NCI-H1436 (cell line): ENCODE results near the gene STK39.
"Not testable (repeated sequence)": the region's sequence is repeated elsewhere in the genome, so short reads cannot be mapped to it uniquely, and the experiment has no call there.

Source experiments
- DNase-seq: peaks from one replicate; lab custom pipeline; 2025; lab: John Stamatoyannopoulos, UW

STK39 gene

DNA sequence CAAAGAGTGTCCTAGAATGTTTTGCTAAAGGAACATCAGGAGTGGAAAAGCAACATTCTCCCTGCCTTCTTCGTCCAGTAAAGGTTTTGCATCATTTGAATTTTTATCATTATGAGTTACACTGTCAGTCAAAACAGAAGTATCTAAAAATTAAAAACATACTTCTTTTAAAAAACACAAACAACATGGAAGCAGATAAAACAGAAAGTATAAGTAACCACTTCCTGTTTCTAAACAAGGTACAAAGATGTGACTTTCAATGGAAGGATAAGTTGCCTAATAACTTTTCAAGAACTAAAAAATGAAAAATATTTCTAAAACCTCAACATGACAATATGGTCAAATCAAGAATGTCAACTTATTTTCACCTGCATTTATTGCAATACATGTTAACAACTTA, 158.2 kb downstream of the STK39 start:
- no peak for DNase-seq

GRCh38 chr2:168087401-168087800, 160.0 kb downstream of the STK39 start:
- no peak for DNase-seq

DNA sequence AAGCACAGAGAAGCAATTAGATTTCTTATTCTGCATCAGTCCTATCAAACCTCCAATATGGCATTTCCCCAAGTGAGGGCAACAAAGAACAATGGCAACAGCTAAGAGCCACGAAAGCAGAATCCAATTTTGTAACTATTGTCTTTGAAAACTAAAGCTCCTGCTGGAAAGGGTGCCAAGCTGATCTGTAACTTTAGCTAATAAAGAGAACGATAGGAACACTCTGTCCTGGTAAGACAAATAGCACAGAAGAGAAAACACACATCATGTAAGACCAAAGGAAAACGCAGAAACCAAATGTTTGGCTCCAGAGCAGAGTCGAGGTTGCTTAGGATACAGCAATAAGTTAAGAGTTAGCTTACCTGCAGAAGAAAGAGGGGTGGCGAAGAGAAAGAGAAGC, 160.5 kb downstream of the STK39 start:
- DNase-seq: no peak

GRCh38 chr2:168085801-168086361, 161.5 kb downstream of the STK39 start:
- no peak for DNase-seq

- no peak for DNase-seq
Measured at GRCh38 chr2:168084288-168084687, 163.1 kb downstream of the STK39 start.

- DNase-seq: not testable (repeated sequence)
Measured at GRCh38 chr2:168081452-168081851, 165.9 kb downstream of the STK39 start.

- DNase-seq: no peak
Measured at GRCh38 chr2:168079236-168079635, 168.2 kb downstream of the STK39 start.

- DNase-seq: no peak
Measured at GRCh38 chr2:168076731-168077130, 170.7 kb downstream of the STK39 start.

DNA sequence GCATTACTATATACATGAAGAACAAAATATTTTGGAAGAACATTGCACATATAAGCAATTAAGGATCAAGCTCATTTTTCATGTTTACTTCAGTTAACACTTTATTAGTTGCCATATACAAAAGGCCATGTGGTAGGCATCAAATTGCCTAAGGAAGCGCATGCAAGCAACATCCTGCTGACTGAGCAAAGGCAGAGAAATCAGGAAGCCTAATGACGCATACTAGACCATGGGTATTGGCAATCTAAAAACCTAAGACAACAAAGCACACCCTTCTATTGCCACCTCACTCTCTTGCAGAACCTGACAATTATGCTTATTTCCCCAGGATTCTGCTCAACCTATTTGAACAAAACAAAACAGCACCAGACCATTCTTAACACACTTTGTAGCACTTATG, 171.9 kb downstream of the STK39 start:
- DNase-seq: no peak

DNA sequence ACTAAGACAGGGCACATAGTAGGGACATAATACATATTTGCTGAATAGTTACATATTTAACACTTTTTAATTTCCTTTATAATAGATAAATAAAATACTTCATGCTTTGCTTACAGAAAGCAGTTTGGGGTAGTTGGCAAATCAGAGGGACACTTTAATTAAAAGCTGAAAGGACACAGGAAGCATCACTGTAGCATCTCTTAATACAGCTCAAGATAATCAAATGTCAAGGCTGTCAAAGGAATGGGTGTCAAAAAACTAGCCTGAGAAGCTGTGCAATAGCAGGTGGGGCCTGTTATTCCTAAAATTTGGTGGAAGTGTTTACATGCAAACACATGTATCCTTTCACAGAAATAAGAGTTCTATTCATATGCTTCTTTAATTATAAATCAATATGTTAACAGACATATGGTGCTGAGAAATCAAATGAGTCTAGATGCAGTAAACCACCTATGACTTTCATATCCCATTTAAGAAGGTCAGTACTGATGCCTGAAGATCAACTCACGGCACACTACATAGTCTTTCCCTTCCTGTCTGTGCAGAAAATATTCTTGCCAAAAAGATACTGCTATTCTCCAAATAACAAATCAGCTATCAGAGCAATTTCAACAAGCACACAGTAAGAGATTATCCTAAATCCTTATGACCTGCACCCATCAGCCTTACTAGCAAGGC, 174.6 kb downstream of the STK39 start:
- no peak for DNase-seq

DNA sequence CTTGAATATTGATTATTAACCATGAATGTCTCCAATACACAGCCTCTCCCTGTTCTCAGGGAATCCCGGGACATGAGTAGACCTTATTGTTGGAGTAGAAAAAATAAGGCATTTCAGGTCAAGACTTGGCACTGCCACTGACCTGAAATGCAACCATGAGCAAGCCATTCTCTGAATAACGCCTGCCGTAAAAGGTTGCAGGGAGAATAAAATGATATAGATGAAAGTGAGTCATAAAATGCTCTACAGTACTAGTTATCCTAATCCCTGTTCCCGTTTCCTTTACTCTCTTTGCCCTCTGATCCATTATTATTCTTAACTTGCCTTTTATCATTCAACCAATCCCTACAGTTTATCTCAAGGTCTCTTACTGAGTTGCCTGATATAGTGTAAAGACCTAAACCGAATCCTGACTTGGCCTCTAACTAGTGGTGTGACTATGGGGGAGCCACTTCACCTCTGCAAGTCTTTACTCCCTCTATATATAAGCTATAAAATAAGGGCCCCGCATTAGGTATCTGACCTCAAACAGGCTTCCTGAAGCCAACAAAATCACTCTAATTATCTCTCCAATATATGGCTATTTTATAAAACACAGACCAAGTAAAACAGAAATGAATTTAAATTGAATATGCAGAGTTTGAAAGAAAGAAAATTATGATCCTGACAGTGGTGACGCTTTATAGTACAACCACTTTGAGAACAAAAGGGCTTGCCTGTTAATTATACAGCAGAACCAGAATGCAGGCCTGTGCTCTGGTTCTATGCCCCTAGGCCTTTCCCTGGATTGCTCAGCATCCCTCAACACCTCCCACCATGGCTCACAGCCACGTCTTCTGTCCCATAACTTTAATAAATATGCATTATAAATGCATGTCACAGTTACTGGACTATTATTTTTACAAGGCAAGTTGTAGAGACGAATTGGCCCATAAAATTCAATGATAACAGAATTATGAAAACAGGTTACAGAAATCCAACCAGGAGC, 183.1 kb downstream of the STK39 start:
- no peak for DNase-seq

DNA sequence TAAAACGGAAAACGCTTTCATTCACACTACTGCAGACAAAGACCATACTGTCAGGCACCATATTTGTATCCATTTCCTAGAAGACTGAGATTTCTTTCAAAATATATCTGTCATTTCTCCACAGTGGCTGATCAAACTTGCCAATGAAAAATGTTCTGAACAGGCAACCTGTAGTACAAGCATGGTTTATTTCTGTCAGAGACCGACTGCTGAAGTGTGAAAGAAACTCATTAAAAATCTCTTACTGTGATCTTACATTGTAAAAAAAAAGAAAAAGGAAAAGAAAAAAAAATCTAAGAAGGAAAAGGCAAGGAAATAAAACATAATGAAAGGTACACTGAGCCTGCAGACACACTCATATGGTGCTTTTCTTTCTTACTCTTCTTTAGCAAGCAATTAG, 184.5 kb downstream of the STK39 start:
- no peak for DNase-seq

- no peak for DNase-seq
Measured at GRCh38 chr2:168062054-168062453, 185.3 kb downstream of the STK39 start.

- DNase-seq: no peak
Measured at GRCh38 chr2:168060986-168061750, 186.2 kb downstream of the STK39 start.

DNA sequence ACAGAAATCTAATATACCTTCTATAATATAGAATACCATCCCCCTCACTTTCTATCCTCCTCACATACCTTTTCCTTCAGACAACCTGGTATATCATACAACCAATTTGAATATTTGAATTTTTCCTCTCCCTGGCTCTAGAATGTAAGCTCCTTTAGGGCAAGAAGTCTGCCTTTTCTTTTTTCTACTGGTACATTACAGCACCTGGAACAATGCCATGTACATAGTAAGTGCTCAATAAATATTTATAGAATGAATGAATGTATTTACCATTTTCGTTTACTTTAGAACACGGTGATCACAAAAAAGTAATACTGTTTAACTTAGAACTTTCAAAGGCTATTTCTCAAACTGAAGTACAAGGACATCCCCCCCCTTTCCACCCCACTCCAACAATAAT, 187.6 kb downstream of the STK39 start:
- no peak for DNase-seq

DNA sequence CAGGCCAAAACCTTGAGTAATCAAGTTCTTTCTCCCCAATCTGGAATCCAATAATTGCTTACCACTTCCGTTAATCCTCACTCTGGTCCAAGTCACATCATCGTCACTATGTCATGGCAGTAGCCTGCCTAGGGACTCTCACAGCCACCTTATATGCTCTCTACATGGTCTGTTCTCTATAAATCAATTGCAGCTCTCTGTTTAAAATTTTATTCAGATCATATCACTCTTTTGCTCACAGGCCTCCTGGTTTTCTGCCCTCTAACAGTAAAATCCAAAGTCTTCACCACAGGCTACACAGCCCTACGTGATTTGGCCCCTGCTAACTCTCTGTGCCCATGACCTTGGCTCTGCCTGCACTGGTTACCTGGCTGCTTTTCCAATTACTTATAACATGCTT, 188.7 kb downstream of the STK39 start:
- DNase-seq: no peak

- DNase-seq: no peak
Measured at GRCh38 chr2:168056242-168056787, 191.1 kb downstream of the STK39 start.

DNA sequence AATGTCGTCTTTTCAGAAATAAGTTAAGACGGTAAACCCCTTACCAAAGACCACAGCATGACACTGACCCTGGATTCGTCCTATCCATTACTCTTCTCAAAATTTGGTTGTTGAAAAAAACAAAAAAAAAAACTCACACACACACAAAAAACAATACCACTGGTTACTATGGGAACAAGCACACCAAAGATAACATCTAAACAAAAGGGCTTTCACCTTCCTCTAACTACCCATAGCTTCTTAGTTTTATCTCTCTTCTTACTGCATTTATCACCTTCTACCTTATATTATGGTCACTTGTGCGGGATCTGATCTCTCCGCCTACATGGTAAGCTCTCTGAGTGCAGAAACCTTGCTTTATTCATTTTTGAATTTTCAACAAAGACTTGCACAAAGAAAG, 192.7 kb downstream of the STK39 start:
- no peak for DNase-seq

- no peak for DNase-seq
Measured at GRCh38 chr2:168053676-168054075, 193.7 kb downstream of the STK39 start.

- no peak for DNase-seq
Measured at GRCh38 chr2:168052773-168053172, 194.6 kb downstream of the STK39 start.

GRCh38 chr2:168050377-168050776, 197.0 kb downstream of the STK39 start:
- DNase-seq: no peak

GRCh38 chr2:168049609-168050008, 197.8 kb downstream of the STK39 start:
- DNase-seq: no peak
